Keratinocyte (primary cell): ENCODE measurements around the gene SLC39A11. TPM values are rescaled to one million over a fixed set of nuclear protein-coding genes. Genes with fewer than 3 reads are reported as not detected.

ENCODE experiments used
- DNase-seq: peaks from one replicate; pipeline ENCODE4 v3.0.0-alpha.2; 2011; ENCODE audit warnings: low read depth, missing footprints, low spot score
- FAIRE-seq: peaks from 2 replicates; lab custom pipeline; 2011; peaks lifted over from hg19 to GRCh38; lab: Jason Lieb, UNC
- H2AFZ ChIP-seq: 2 replicates; pipeline ENCODE4 v1.6.0; 2012; ENCODE audit warnings: low read length, control low read depth, inconsistent platforms; ENCODE audit not compliant: control insufficient read depth
- H3K27ac ChIP-seq: 2 replicates; pipeline ENCODE4 v1.5.1; 2011; ENCODE audit warnings: low read length; ENCODE audit not compliant: control insufficient read depth, insufficient read depth
- H3K27me3 ChIP-seq: 3 replicates; pipeline ENCODE4 v1.6.0; 2011; ENCODE audit warnings: low read length; ENCODE audit not compliant: control insufficient read depth, insufficient read depth; ENCODE audit errors: extremely low read depth
- H3K36me3 ChIP-seq, 2 experiments: 2 replicates in 1 of 2; 3 replicates in 1 of 2; pipeline ENCODE4 v1.5.1; 2011; ENCODE audit warnings: low read length in 2 of 2, mild to moderate bottlenecking in 1 of 2; ENCODE audit not compliant: control insufficient read depth in 2 of 2, insufficient read depth in 2 of 2; ENCODE audit errors: extremely low read depth in 1 of 2
- H3K4me1 ChIP-seq: 3 replicates; pipeline ENCODE4 v1.5.1; 2011; ENCODE audit warnings: low read length; ENCODE audit not compliant: control insufficient read depth, insufficient read depth; ENCODE audit errors: extremely low read depth
- H3K4me2 ChIP-seq: 3 replicates; pipeline ENCODE4 v1.6.0; 2011; ENCODE audit warnings: low read depth, low read length; ENCODE audit not compliant: control insufficient read depth, insufficient read depth; ENCODE audit errors: extremely low read depth
- H3K4me3 ChIP-seq, 3 experiments: fragments of 200-600 bp in 1 of 3; sonication (generic) in 1 of 3; 2 replicates in 2 of 3; 3 replicates in 1 of 3; pipeline ENCODE4 v1.5.1; 2011 to 2016; ENCODE audit warnings: low read length in 3 of 3, mild to moderate bottlenecking in 3 of 3, control low read depth in 2 of 3, inconsistent platforms in 1 of 3, low read depth in 1 of 3, mixed read lengths in 1 of 3, mixed run types in 1 of 3, moderate library complexity in 1 of 3; ENCODE audit not compliant: control insufficient read depth in 2 of 3, insufficient read depth in 2 of 3; ENCODE audit errors: extremely low read depth in 1 of 3
- H3K79me2 ChIP-seq: 2 replicates; pipeline ENCODE4 v1.6.0; 2012; ENCODE audit warnings: low read length; ENCODE audit not compliant: control insufficient read depth, insufficient read depth
- H3K9ac ChIP-seq: 3 replicates; pipeline ENCODE4 v1.6.0; 2011; ENCODE audit warnings: low read length; ENCODE audit not compliant: control insufficient read depth, insufficient read depth; ENCODE audit errors: extremely low read depth
- H3K9me1 ChIP-seq: 3 replicates; pipeline ENCODE4 v1.6.0; 2011; ENCODE audit warnings: low read length; ENCODE audit not compliant: control insufficient read depth, insufficient read depth; ENCODE audit errors: extremely low read depth
- H3K9me3 ChIP-seq: 2 replicates; pipeline ENCODE4 v1.5.1; 2012; ENCODE audit warnings: low read depth, low read length; ENCODE audit not compliant: control insufficient read depth
- H4K20me1 ChIP-seq: 3 replicates; pipeline ENCODE4 v1.6.0; 2011; ENCODE audit warnings: low read length; ENCODE audit not compliant: control insufficient read depth, insufficient read depth; ENCODE audit errors: extremely low read depth
- EZH2 ChIP-seq: IDR thresholded peaks from one replicate; pipeline ENCODE4 v1.6.1; 2012; ENCODE audit warnings: inconsistent platforms, mild to moderate bottlenecking, low read length, moderate library complexity
- dilution Hi-C: fragments of 300-500 bp; cut with MboI; formaldehyde crosslinking; loops from one replicate; pipeline ENCODE4 v1.7.0; 2020; ENCODE audit warnings: low sequenced_read_pairs; ENCODE audit not compliant: extremely low pct_ligation_motif_present
- polyA plus RNA-seq, 5 experiments: library from polyadenylated mRNA; depleted of rRNA in 3 of 5; stranded (reverse) in 3 of 5; stranded (forward) in 1 of 5; unstranded in 1 of 5; fragments of >200 nt; gene quantifications; 1 replicate in 1 of 5; 2 replicates in 3 of 5; 3 replicates in 1 of 5; pipeline versions ENCODE4 v1.2.1 to v1.2.3, GENCODE V29; 2011 to 2012; ENCODE audit warnings: missing spikeins in 2 of 5, low read depth in 1 of 5, low replicate concordance in 1 of 5
- TF ChIP-seq, protein P1 (sequence below), 3 experiments: IDR thresholded peaks in 1 of 3; conservative IDR thresholded peaks in 1 of 3; optimal IDR thresholded peaks in 1 of 3; 2 replicates in 2 of 3; 3 replicates in 1 of 3; pipeline versions ENCODE3 to v1.5.1; 2011; ENCODE audit warnings: low read length in 3 of 3, mild to moderate bottlenecking in 3 of 3, moderate library complexity in 2 of 3, control low read depth in 1 of 3, inconsistent platforms in 1 of 3; ENCODE audit not compliant: insufficient read depth in 2 of 3; ENCODE audit errors: extremely low read depth in 1 of 3

SLC39A11 gene
- polyA plus RNA-seq, 1 donor (not counting 4 experiments of a cell fraction or from before 2014, with no cell fraction given), result 11.5 TPM

DNA sequence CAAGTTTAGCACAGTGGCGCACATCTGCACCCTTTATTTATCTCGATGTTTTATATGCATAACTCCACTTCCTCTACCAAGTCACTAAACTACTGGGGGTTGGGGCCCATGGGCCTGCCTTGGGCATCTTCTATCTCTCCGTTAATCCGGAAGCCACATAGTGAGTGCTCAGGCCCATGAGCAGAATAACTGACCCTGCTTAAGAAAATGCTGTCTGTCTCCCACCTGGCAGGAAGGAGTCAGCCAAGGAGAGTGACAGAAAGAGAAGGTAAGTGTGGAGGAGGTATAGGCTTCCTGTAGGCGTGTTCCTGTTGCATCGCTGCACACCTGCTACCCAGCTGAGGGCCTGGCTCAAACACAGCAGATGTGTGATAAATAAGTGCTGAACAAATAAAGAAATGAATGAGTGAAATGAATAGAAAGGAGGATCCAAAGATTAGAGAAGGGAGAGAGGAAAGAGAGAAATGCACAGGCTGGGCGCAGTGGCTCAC, 320.1 kb downstream of the SLC39A11 start:
- DNase-seq (no peak), FAIRE-seq (no peak)
- Histone ChIP-seq H3K27me3 (no peaks in the 10 kb centered on the region), H3K9ac (no peak overlapping the region), H3K4me1 (no peaks in the 10 kb centered on the region), H3K27ac (no peak overlapping the region), H3K9me3 (no peaks in the 10 kb centered on the region), H3K36me3 (no peaks in the 10 kb centered on the region), H3K4me3 (no peak overlapping the region), H3K4me2 (no peak overlapping the region), H4K20me1 (no peaks in the 10 kb centered on the region), H3K79me2 (no peaks in the 10 kb centered on the region), H2AFZ (no peak overlapping the region), H3K9me1 (no peaks in the 10 kb centered on the region)
- dilution Hi-C loops, result no loop called here
- TF ChIP-seq EZH2, result no peak
- TF ChIP-seq, protein P1, sequence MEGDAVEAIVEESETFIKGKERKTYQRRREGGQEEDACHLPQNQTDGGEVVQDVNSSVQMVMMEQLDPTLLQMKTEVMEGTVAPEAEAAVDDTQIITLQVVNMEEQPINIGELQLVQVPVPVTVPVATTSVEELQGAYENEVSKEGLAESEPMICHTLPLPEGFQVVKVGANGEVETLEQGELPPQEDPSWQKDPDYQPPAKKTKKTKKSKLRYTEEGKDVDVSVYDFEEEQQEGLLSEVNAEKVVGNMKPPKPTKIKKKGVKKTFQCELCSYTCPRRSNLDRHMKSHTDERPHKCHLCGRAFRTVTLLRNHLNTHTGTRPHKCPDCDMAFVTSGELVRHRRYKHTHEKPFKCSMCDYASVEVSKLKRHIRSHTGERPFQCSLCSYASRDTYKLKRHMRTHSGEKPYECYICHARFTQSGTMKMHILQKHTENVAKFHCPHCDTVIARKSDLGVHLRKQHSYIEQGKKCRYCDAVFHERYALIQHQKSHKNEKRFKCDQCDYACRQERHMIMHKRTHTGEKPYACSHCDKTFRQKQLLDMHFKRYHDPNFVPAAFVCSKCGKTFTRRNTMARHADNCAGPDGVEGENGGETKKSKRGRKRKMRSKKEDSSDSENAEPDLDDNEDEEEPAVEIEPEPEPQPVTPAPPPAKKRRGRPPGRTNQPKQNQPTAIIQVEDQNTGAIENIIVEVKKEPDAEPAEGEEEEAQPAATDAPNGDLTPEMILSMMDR (optimal IDR thresholded peaks at IDR 0.05 in 1 of 3, IDR thresholded peaks at IDR 0.05 in 1 of 3, conservative IDR thresholded peaks at IDR 0.05 in 1 of 3; ENCODE audit: extremely low read depth in 1 of 3, insufficient read depth in 2 of 3, low read length in 3 of 3), result no peak

DNA sequence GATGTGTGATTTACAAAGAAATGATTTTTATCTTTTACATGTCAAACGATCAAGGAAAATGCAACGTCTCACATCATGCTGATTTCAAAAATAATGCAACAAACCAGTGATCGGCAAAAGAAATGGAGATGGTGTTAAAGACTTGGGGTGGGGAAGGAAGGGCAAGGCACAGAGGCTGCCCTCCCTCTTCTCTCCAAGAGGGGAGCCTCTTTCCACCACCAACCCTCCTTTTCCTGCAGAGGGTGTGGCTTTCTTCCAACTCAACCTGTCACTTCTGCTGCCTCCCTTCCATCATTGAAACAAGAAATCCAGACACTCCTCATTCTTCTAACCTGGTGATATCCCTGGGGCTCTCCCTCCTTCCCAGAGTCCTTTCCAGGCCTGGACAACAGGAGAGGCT, 320.8 kb downstream of the SLC39A11 start:
- H3K9me1 ChIP-seq, result no peaks in the 10 kb centered on the region
- H3K27ac ChIP-seq, result no peak overlapping the region
- H3K9me3 ChIP-seq, result no peaks in the 10 kb centered on the region
- no peaks in the 10 kb centered on the region for H4K20me1 ChIP-seq
- H3K9ac ChIP-seq, result no peak overlapping the region
- TF ChIP-seq, protein P1 (optimal IDR thresholded peaks at IDR 0.05 in 1 of 3, IDR thresholded peaks at IDR 0.05 in 1 of 3, conservative IDR thresholded peaks at IDR 0.05 in 1 of 3; ENCODE audit: extremely low read depth in 1 of 3, insufficient read depth in 2 of 3, low read length in 3 of 3), result no peak
- TF ChIP-seq EZH2, result no peak
- H3K79me2 ChIP-seq, result no peaks in the 10 kb centered on the region
- H2AFZ ChIP-seq, result no peak overlapping the region
- FAIRE-seq, result no peak
- no peaks in the 10 kb centered on the region for H3K27me3 ChIP-seq
- H3K36me3 ChIP-seq, result no peaks in the 10 kb centered on the region
- no peak overlapping the region for H3K4me3 ChIP-seq
- H3K4me1 ChIP-seq, result no peaks in the 10 kb centered on the region
- H3K4me2 ChIP-seq, result no peak overlapping the region
- dilution Hi-C loops, result no loop called here
- DNase-seq, result no peak
